Body of pancreas (tissue), 4 donors: ENCODE measurements around the gene CETP.

ENCODE experiments used
- CTCF ChIP-seq, 7 experiments: fragments of 450-650 bp in 4 of 7; fragments of 200-600 bp in 3 of 7; sonication (generic) in 3 of 7; IDR thresholded peaks; one replicate each; pipeline ENCODE4 v1.5.1; 2016 to 2019; ENCODE audit warnings: antibody characterized with exemption in 7 of 7
- POLR2A ChIP-seq, 3 donors: fragments of 450-650 bp; IDR thresholded peaks; one replicate each; pipeline ENCODE4 v1.6.1; 2016; ENCODE audit warnings: antibody characterized with exemption in 3 of 3, mild to moderate bottlenecking in 2 of 3

- TF ChIP-seq CTCF (IDR thresholded peaks at IDR 0.05) (no peak), POLR2A (IDR thresholded peaks at IDR 0.05) (no peak)
These were observed 42.9 kb downstream of the CETP start for GRCh38 chr16:57004387-57005250.
